ENCODE measurements around the gene MACF1. TPM values are rescaled to one million over a fixed set of nuclear protein-coding genes. Genes with fewer than 3 reads are reported as not detected.
A peak's percentile ranks its signal among the peaks of the same experiment; 100 is the strongest.

The MACF1 gene
- total and polyA plus RNA-seq, 8 donors, result 358 to 484 (median 440) TPM

- no peaks in the 10 kb centered on the region for H3K9me3 ChIP-seq
- peak overlapping the region in 1 of 2 donors; percentile 15 for H3K27ac ChIP-seq
- no peaks in the 10 kb centered on the region for H3K27me3 ChIP-seq
- peaks cover 15 to 61% of the 10 kb centered on the region in 2 donors for H3K4me1 ChIP-seq
- no peak for ATAC-seq
- H3K36me3 ChIP-seq, result peaks cover 0 to 7% of the 10 kb centered on the region in 2 donors
- DNase-seq, result peak in 2 of 4 donors; percentile 59 to 77
- intact Hi-C loops (cut with DNase I), result no loop called here
- H3K4me3 ChIP-seq, result no peak overlapping the region
- no peak for TF ChIP-seq CTCF (IDR thresholded peaks at IDR 0.05)
Measured at GRCh38 chr1:39272027-39272797, 67.7 kb downstream of the MACF1 start.

GRCh38 chr1:39272798-39273469 lies 68.4 kb downstream of the MACF1 start:
- no peak for ATAC-seq
- H3K27ac ChIP-seq, result peak overlapping the region in 1 of 2 donors; percentile 15
- H3K36me3 ChIP-seq, result peaks cover 0 to 7% of the 10 kb centered on the region in 2 donors
- DNase-seq, result no peak
- intact Hi-C loops (cut with DNase I), result no loop called here
- H3K9me3 ChIP-seq, result no peaks in the 10 kb centered on the region
- H3K4me3 ChIP-seq, result no peak overlapping the region
- peaks cover 15 to 60% of the 10 kb centered on the region in 2 donors for H3K4me1 ChIP-seq
- no peaks in the 10 kb centered on the region for H3K27me3 ChIP-seq
- no peak for TF ChIP-seq CTCF (IDR thresholded peaks at IDR 0.05)

- intact Hi-C loops (cut with DNase I), result no loop called here
- H3K27me3 ChIP-seq, result no peaks in the 10 kb centered on the region
- no peak overlapping the region for H3K27ac ChIP-seq
- H3K9me3 ChIP-seq, result no peaks in the 10 kb centered on the region
- no peak for DNase-seq
- no peak for TF ChIP-seq CTCF (IDR thresholded peaks at IDR 0.05)
- no peak overlapping the region for H3K4me3 ChIP-seq
- H3K36me3 ChIP-seq, result no peaks in the 10 kb centered on the region
- H3K4me1 ChIP-seq, result peaks cover 6 to 43% of the 10 kb centered on the region in 2 donors
- ATAC-seq, result no peak
Measured at GRCh38 chr1:39275836-39276507, 71.5 kb downstream of the MACF1 start.

- intact Hi-C loops (cut with DNase I), result no loop called here
- no peak overlapping the region for H3K4me3 ChIP-seq
- ATAC-seq (peak; percentile 52), DNase-seq (no peak)
- H3K27ac ChIP-seq, result peak overlapping the region in 1 of 2 donors; percentile 35
- H3K4me1 ChIP-seq, result peaks cover 0 to 29% of the 10 kb centered on the region in 2 donors
- TF ChIP-seq CTCF (IDR thresholded peaks at IDR 0.05), result no peak
- no peaks in the 10 kb centered on the region for H3K27me3 ChIP-seq
- H3K36me3 ChIP-seq, result peaks cover 0 to 10% of the 10 kb centered on the region in 2 donors
- no peaks in the 10 kb centered on the region for H3K9me3 ChIP-seq
Measured at GRCh38 chr1:39277879-39278278, 73.4 kb downstream of the MACF1 start.

Data from left lung (tissue), 10 donors.